Transverse colon (tissue), 4 donors: ENCODE results near the gene TRPM4. TPM values are rescaled to one million over a fixed set of nuclear protein-coding genes. Genes with fewer than 3 reads are reported as not detected.
"Not testable (repeated sequence)": the region's sequence is repeated elsewhere in the genome, so short reads cannot be mapped to it uniquely, and the experiment has no call there.

Source experiments
- DNase-seq: peaks from one replicate; pipeline ENCODE4 v3.0.0-alpha.2; 2019
- H3K27ac ChIP-seq, 4 donors: fragments of 200-600 bp; sonication (generic); 2 replicates each; pipeline ENCODE4 v1.5.1; 2016 to 2018; ENCODE audit warnings: inconsistent platforms in 4 of 4
- H3K27me3 ChIP-seq: fragments of 200-600 bp; sonication (generic); 2 replicates; pipeline ENCODE4 v1.5.1; 2017; ENCODE audit warnings: inconsistent platforms
- H3K36me3 ChIP-seq, 4 donors: fragments of 200-600 bp; sonication (generic); 2 replicates each; pipeline ENCODE4 v1.5.1; 2017 to 2019; ENCODE audit warnings: inconsistent platforms in 4 of 4
- H3K4me1 ChIP-seq, 4 donors: fragments of 200-600 bp; sonication (generic); 2 replicates each; pipeline ENCODE4 v1.5.1; 2017 to 2020; ENCODE audit warnings: inconsistent platforms in 4 of 4
- H3K4me3 ChIP-seq, 4 donors: fragments of 200-600 bp; sonication (generic); 1 replicate in 1 of 4; 2 replicates in 3 of 4; pipeline versions ENCODE4 v1.5.1 to v1.6.1; 2017 to 2019; ENCODE audit warnings: inconsistent platforms in 4 of 4
- H3K9me3 ChIP-seq, 2 donors: fragments of 200-600 bp; sonication (generic); 2 replicates each; pipeline ENCODE4 v1.5.1; 2017 to 2019; ENCODE audit warnings: inconsistent platforms in 2 of 2
- EP300 ChIP-seq: sonication (generic); formaldehyde crosslinking; IDR thresholded peaks from one replicate; pipeline ENCODE4 v1.6.1; 2017; ENCODE audit warnings: antibody characterized with exemption, low read depth
- POLR2A ChIP-seq: fragments of 450-650 bp; IDR thresholded peaks from one replicate; pipeline ENCODE4 v1.6.1; 2016; ENCODE audit warnings: antibody characterized with exemption, mild to moderate bottlenecking, moderate library complexity
- POLR2AphosphoS5 ChIP-seq, 3 donors: sonication (generic); formaldehyde crosslinking; IDR thresholded peaks; one replicate each; pipeline ENCODE4 v1.6.1; 2016; ENCODE audit warnings: antibody characterized with exemption in 3 of 3
- WGBS, 2 donors: methylation state at CpG; one replicate each; pipeline ENCODE4 v1.1.5; 2018; ENCODE audit warnings: low coverage in 1 of 2; 5-methylcytosine and 5-hydroxymethylcytosine counted together
- in situ Hi-C, 4 donors: fragments of 200-750 bp; cut with MboI; loops; one replicate each; pipeline versions ENCODE4 v1.15.0 to v1.15.1; 2017; ENCODE audit warnings: low sequenced_read_pairs in 3 of 4, low pct_ligation_motif_present in 1 of 4, low pct_unique_long_range_greater_than_20kb in 1 of 4
- intact Hi-C: fragments of 100-400 bp; cut with DNase I; formaldehyde crosslinking; loops from one replicate; pipeline ENCODE4 v1.15.1; 2023; ENCODE audit warnings: low total_unique reads
- total RNA-seq, 4 donors: library from RNA; depleted of rRNA; stranded (reverse); fragments of >200 nt; gene quantifications; one replicate each; pipeline ENCODE4 v1.1.0, GENCODE V29; 2016
- TF ChIP-seq, protein P1 (sequence below), 5 experiments: fragments of 200-600 bp in 3 of 5; fragments of 450-650 bp in 2 of 5; sonication (generic) in 3 of 5; IDR thresholded peaks; 1 replicate in 2 of 5; 2 replicates in 3 of 5; pipeline ENCODE4 v1.5.1; 2016 to 2017; ENCODE audit warnings: antibody characterized with exemption in 5 of 5, inconsistent platforms in 3 of 5, mild to moderate bottlenecking in 2 of 5, moderate library complexity in 1 of 5

TRPM4 gene
- total RNA-seq, 4 donors from 2014 or later, result 247 to 884 (median 568) TPM

DNA sequence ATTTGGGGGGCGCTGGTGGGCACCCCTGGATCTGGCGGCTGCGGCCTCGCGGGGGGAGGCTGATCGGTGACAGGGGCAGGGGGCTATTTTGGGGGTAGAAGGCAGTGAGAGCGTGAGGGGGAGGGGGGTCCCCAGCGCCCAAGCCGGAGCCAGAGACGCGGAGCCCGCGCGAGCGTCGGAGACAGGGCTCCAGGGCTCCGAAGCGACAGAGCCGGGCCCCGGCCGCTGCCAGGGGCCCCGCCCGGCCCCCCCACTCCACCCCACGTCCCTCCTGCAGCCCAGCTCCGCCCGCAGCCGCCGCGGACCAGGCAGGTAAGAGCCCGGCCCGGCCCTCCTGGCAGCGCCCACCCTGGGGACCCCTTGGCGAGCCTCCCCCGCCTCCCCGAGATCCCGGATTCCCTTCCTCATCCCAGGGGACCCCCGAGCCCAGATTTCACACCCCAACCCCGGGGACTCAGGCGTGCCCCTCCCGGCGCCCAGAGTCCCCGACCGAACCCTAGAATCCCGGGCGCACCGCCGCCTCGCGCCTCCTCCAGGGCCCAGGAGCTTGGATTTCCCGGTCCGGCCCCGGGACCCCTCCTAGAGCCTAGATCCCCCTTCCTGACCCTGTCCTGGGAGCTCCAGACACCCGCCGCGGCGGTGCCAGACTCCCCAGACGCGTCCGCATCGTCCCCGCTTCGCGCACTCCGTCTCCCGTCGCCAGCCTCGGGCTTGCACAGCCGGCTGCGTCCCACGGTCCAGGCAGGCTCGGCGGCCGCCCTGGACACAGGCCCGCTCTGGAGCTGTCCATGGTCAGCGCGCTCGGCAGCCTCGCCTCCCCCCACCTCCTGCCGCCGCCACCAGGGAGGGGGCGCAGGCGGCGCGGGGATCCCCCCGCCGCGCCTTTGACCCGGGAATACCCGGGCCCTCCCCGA is 37.9 kb upstream of the TRPM4 start, which contains the start of gene PPFIA3:
PPFIA3 (plus strand) TSS at position 134 of the 914 bp plus-strand sequence. CDS start 8,330 bp downstream, outside the sequence.
- H3K27me3 ChIP-seq, result peaks cover 9% of the 10 kb centered on the region
- in situ Hi-C loops (no loop called here), intact Hi-C loops (no loop called here)
- TF ChIP-seq EP300 (no peak), POLR2AphosphoS5 (IDR thresholded peaks at IDR 0.05) (peak in 1 of 3 donors; percentile 43), POLR2A (no peak)
- H3K9me3 ChIP-seq, result no peaks in the 10 kb centered on the region
- peak within 1 kb of the TSS; percentile 43 to 77 (median 57) for H3K4me3 ChIP-seq
- H3K4me1 ChIP-seq, result peaks cover 19 to 39% (median 32%) of the 10 kb centered on the region in 4 donors
- peak; percentile 65 for DNase-seq
- peak within 1 kb of the TSS; percentile 93 to 97 (median 96) for H3K27ac ChIP-seq
- no peaks in the 10 kb centered on the region for H3K36me3 ChIP-seq
- 2% methylated on average over 44 of the region's 90 CpGs; no CpG with 5 or more reads in 1 of the 2 donors for WGBS, 2 donors

GRCh38 chr19:49120325-49120683 is 37.3 kb upstream of the TRPM4 start:
- Histone ChIP-seq H3K9me3 (no peaks in the 10 kb centered on the region), H3K4me1 (peaks cover 19 to 40% (median 29%) of the 10 kb centered on the region in 4 donors), H3K27me3 (peaks cover 9% of the 10 kb centered on the region), H3K4me3 (peak overlapping the region in 3 of 4 donors; percentile 43 to 77 (median 63)), H3K27ac (peak overlapping the region in 1 of 4 donors; percentile 97), H3K36me3 (no peaks in the 10 kb centered on the region)
- no peak for DNase-seq
- no peak for TF ChIP-seq POLR2AphosphoS5 (IDR thresholded peaks at IDR 0.05)
- TF ChIP-seq EP300, result no peak
- TF ChIP-seq, protein P1, sequence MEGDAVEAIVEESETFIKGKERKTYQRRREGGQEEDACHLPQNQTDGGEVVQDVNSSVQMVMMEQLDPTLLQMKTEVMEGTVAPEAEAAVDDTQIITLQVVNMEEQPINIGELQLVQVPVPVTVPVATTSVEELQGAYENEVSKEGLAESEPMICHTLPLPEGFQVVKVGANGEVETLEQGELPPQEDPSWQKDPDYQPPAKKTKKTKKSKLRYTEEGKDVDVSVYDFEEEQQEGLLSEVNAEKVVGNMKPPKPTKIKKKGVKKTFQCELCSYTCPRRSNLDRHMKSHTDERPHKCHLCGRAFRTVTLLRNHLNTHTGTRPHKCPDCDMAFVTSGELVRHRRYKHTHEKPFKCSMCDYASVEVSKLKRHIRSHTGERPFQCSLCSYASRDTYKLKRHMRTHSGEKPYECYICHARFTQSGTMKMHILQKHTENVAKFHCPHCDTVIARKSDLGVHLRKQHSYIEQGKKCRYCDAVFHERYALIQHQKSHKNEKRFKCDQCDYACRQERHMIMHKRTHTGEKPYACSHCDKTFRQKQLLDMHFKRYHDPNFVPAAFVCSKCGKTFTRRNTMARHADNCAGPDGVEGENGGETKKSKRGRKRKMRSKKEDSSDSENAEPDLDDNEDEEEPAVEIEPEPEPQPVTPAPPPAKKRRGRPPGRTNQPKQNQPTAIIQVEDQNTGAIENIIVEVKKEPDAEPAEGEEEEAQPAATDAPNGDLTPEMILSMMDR (IDR thresholded peaks at IDR 0.05), result no peak
- TF ChIP-seq POLR2A, result no peak
- in situ Hi-C loops (no loop called here), intact Hi-C loops (no loop called here)
- 19 to 54% methylated on average over 3 to 12 of the region's 16 CpGs for WGBS, 2 donors

- 96 to 100% methylated on average over 1 to 2 of the region's 2 CpGs for WGBS, 2 donors
- intact Hi-C loops, result no loop called here
- H3K4me1 ChIP-seq, result peaks cover 19 to 45% (median 31%) of the 10 kb centered on the region in 4 donors
- no peak overlapping the region for H3K27ac ChIP-seq
- peaks cover 9% of the 10 kb centered on the region for H3K27me3 ChIP-seq
- no peak for DNase-seq
- no peaks in the 10 kb centered on the region for H3K36me3 ChIP-seq
- TF ChIP-seq POLR2AphosphoS5 (IDR thresholded peaks at IDR 0.05), result no peak
- TF ChIP-seq, protein P1 (IDR thresholded peaks at IDR 0.05), result no peak
- TF ChIP-seq POLR2A, result no peak
- TF ChIP-seq EP300, result no peak
- no peak overlapping the region for H3K4me3 ChIP-seq
- H3K9me3 ChIP-seq, result no peaks in the 10 kb centered on the region
- in situ Hi-C loops, result no loop called here
These were observed 36.7 kb upstream of the TRPM4 start for GRCh38 chr19:49120868-49121267.

GRCh38 chr19:49121841-49122240 is 35.8 kb upstream of the TRPM4 start:
- in situ Hi-C loops, result not testable (repeated sequence)

GRCh38 chr19:49123285-49123684 is 34.3 kb upstream of the TRPM4 start:
- H3K36me3 ChIP-seq, intact Hi-C loops, H3K27me3 ChIP-seq, in situ Hi-C loops, DNase-seq, H3K27ac ChIP-seq, H3K9me3 ChIP-seq, H3K4me3 ChIP-seq: not testable (repeated sequence)
- 84 to 89% methylated on average over 5 to 11 of the region's 11 CpGs for WGBS, 2 donors
- peaks cover 11 to 42% (median 27%) of the 10 kb centered on the region in 4 donors for H3K4me1 ChIP-seq

More at GRCh38 chr19:49121841-49122240, 35.8 kb upstream of the TRPM4 start:
- H3K27me3 ChIP-seq, H3K36me3 ChIP-seq, DNase-seq, H3K9me3 ChIP-seq, intact Hi-C loops, H3K4me3 ChIP-seq, H3K27ac ChIP-seq: not testable (repeated sequence)
- H3K4me1 ChIP-seq, result peaks cover 19 to 46% (median 32%) of the 10 kb centered on the region in 4 donors
- WGBS, 2 donors, result 76 to 83% methylated on average over 6 to 10 of the region's 10 CpGs
